KOPT-K1 (cell line): Measurements from ENCODE around the gene LPCAT3.

Experiments used
- H3K27ac ChIP-seq: fragments of 200-600 bp; sonication (generic); 2 replicates; pipeline ENCODE4 v1.5.1; 2016; ENCODE audit warnings: antibody characterized with exemption, mild to moderate bottlenecking, low read depth, low read length; ENCODE audit not compliant: poor library complexity, severe bottlenecking
- H3K36me3 ChIP-seq: fragments of 200-600 bp; sonication (generic); 2 replicates; pipeline ENCODE4 v1.5.1; 2017; ENCODE audit warnings: antibody characterized with exemption, mild to moderate bottlenecking, low read length, moderate library complexity; ENCODE audit not compliant: insufficient read depth
- H3K9me3 ChIP-seq: fragments of 200-600 bp; sonication (generic); 2 replicates; pipeline ENCODE4 v1.5.1; 2017; ENCODE audit warnings: antibody characterized with exemption, low read length, mild to moderate bottlenecking; ENCODE audit not compliant: insufficient read depth, poor library complexity, severe bottlenecking

LPCAT3 gene

DNA sequence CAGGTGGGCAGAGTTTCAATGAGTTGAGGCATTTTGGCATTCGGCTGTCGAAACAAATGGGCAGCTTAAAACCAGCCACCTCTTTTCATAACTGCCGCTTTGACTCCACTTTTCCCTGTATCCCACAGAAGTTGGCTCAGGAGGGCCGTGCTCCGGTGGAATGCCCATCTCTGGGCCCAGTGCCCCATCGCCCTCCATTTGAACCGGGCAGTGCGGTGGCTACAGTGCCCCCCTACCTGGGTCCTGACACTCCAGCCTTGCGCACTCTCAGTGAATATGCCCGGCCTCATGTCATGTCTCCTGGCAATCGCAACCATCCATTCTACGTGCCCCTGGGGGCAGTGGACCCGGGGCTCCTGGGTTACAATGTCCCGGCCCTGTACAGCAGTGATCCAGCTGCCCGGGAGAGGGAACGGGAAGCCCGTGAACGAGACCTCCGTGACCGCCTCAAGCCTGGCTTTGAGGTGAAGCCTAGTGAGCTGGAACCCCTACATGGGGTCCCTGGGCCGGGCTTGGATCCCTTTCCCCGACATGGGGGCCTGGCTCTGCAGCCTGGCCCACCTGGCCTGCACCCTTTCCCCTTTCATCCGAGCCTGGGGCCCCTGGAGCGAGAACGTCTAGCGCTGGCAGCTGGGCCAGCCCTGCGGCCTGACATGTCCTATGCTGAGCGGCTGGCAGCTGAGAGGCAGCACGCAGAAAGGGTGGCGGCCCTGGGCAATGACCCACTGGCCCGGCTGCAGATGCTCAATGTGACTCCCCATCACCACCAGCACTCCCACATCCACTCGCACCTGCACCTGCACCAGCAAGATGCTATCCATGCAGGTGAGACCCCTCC is 79.7 kb downstream of the LPCAT3 start:
- H3K27ac ChIP-seq, result peak overlapping the region; percentile 94
- peaks cover 43% of the 10 kb centered on the region for H3K36me3 ChIP-seq
- no peaks in the 10 kb centered on the region for H3K9me3 ChIP-seq

DNA sequence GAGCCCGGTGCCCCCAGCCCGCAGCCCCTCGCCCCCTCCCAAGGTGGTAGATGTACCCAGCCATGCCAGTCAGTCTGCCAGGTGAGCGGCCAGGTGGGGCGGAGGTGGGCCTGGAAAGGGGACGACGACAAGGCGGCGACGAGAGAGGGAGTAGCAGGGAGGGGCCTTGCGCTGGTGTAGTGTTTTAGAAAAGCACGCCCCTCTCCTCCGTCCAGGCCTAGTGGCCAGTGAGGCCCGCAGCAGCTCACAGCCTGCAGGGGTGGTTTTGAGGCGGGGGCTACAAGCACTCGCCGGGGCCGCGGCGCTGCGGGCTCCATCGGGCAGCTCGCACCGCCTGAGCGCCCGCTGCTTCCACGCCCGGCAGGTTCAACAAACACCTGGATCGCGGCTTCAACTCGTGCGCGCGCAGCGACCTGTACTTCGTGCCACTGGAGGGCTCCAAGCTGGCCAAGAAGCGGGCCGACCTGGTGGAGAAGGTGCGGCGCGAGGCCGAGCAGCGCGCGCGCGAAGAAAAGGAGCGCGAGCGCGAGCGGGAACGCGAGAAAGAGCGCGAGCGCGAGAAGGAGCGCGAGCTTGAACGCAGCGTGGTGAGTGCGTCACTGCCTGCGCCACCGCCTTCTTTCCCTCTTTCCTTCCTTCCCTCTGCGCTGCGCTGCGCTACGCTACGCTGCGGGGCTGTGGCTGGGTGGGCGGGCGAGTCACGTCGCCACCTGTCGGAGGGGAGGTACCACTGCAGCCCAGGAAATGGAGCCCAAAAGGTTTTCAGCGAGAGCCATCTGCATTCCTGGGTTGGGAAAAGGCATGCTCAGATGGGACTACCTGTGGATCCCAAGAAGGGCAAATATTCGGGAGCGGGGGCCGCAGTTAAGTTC is 80.6 kb downstream of the LPCAT3 start:
- Histone ChIP-seq H3K36me3 (peaks cover 45% of the 10 kb centered on the region), H3K27ac (peak overlapping the region; percentile 94)

GRCh38 chr12:6936636-6937480 is 81.4 kb downstream of the LPCAT3 start:
- no peaks in the 10 kb centered on the region for H3K9me3 ChIP-seq
- peak overlapping the region; percentile 94 for H3K27ac ChIP-seq
- H3K36me3 ChIP-seq, result peaks cover 45% of the 10 kb centered on the region

More for the DNA sequence above, 80.6 kb downstream of the LPCAT3 start:
- no peaks in the 10 kb centered on the region for H3K9me3 ChIP-seq

DNA sequence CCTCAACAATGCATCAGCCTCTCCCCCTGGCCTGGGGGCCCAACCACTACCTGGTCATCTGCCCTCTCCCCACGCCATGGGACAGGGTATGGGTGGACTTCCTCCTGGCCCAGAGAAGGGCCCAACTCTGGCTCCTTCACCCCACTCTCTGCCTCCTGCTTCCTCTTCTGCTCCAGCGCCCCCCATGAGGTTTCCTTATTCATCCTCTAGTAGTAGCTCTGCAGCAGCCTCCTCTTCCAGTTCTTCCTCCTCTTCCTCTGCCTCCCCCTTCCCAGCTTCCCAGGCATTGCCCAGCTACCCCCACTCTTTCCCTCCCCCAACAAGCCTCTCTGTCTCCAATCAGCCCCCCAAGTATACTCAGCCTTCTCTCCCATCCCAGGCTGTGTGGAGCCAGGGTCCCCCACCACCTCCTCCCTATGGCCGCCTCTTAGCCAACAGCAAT is 82.1 kb downstream of the LPCAT3 start:
- Histone ChIP-seq H3K27ac (peak overlapping the region; percentile 94), H3K9me3 (no peaks in the 10 kb centered on the region), H3K36me3 (peaks cover 38% of the 10 kb centered on the region)

GRCh38 chr12:6935371-6936193 is 82.7 kb downstream of the LPCAT3 start:
- Histone ChIP-seq H3K27ac (peak overlapping the region; percentile 94), H3K9me3 (no peaks in the 10 kb centered on the region), H3K36me3 (peaks cover 32% of the 10 kb centered on the region)

GRCh38 chr12:6934110-6934509 is 84.2 kb downstream of the LPCAT3 start:
- Histone ChIP-seq H3K27ac (no peak overlapping the region), H3K9me3 (no peaks in the 10 kb centered on the region), H3K36me3 (peaks cover 28% of the 10 kb centered on the region)

DNA sequence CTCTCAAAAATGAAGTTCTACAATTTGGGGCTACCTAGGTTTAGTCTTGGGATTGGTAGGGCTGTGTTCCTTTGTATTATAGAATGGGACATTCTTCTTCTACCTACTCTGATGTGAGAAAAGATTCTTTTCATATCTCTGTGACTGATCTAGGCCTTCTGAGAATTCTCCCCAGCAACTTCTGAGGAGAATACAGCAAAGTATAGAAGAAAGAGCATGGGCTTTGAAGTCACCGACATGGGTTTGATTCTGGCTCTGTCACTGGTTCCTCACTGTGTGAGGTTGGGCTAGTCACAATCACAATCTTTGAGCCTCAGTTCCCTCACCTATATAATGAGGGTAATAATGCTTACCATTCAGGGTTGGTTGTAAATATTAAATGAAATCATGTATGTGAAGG is 85.5 kb downstream of the LPCAT3 start:
- Histone ChIP-seq H3K36me3 (peaks cover 28% of the 10 kb centered on the region), H3K9me3 (no peaks in the 10 kb centered on the region), H3K27ac (peak overlapping the region; percentile 26)

- no peaks in the 10 kb centered on the region for H3K9me3 ChIP-seq
- H3K36me3 ChIP-seq, result peaks cover 13% of the 10 kb centered on the region
- H3K27ac ChIP-seq, result peak overlapping the region; percentile 49
Observed at GRCh38 chr12:6929466-6930452, 88.5 kb downstream of the LPCAT3 start.

DNA sequence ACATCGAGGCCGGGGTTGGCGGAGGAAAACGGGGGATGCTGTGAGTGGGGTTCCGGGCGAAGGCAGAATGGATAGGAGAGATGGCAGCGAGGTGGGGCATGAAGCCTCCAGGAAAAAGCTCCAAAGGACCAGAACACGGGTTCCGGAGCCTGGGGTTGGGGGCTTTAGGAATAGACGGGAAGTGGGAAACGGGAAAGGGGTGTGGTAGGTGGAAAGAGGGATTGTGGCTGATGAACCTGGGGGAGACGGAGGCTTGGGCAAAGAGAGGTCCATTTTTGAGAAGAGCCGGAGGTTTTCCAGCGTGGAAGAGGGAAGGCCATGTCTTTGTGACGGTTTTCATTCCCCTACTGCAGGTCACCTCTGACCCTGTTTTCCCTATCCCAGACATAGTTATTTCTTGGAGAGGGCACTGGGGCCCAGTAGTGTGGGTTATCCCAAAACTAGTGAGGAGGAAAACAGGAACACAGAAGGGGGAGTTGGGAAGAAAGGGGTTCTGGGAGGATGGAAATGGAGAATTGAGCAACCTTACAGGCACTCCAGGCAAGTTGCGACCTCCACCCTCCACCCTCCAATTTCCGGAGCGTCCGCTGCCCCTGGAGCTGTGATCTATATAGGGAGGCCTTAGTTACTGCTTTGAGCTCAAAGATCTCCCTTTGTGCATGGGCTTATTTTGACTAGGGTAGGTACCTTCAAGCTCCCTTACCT is 89.4 kb downstream of the LPCAT3 start:
- Histone ChIP-seq H3K27ac (peak overlapping the region; percentile 49), H3K9me3 (no peaks in the 10 kb centered on the region), H3K36me3 (peaks cover 6% of the 10 kb centered on the region)

DNA sequence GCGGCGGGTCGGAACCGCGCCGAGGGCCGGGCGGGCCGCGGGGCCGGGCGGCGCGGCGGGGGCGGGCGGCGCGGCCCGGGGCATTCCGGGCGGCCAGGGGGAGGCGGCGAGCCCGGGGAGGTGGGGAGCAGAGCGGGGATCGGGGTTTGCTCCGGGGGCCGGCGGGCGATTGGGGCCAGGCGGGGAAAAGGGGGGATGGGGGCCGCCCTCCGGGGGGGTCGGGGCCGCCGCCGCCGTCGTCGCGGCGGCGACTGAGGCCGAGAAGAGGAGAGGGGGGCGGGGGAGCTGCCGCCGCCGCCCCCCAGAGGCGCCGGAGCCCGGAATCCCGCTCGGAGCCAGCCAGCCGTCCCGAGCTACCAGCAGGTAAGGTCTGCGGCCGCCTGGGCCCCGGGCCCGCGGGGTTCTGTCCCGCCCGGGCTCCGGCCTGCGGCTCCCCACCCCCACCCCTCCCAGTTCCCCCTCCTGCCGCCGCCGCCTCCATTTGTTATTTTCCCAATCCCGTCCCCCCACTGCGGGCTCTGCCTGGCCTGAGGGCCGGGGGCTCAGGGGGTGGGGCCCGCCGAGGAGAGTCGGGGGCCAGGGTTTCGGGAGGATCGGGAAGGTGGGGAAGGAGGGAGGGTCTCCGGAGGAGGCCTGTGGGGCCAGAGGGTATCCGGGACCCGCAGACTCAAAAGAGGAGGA is 90.1 kb downstream of the LPCAT3 start:
- H3K27ac ChIP-seq, result peak overlapping the region; percentile 49
- H3K36me3 ChIP-seq, result peaks cover 8% of the 10 kb centered on the region; the same call in 1 of the 2 replicates
- H3K9me3 ChIP-seq, result no peaks in the 10 kb centered on the region

DNA sequence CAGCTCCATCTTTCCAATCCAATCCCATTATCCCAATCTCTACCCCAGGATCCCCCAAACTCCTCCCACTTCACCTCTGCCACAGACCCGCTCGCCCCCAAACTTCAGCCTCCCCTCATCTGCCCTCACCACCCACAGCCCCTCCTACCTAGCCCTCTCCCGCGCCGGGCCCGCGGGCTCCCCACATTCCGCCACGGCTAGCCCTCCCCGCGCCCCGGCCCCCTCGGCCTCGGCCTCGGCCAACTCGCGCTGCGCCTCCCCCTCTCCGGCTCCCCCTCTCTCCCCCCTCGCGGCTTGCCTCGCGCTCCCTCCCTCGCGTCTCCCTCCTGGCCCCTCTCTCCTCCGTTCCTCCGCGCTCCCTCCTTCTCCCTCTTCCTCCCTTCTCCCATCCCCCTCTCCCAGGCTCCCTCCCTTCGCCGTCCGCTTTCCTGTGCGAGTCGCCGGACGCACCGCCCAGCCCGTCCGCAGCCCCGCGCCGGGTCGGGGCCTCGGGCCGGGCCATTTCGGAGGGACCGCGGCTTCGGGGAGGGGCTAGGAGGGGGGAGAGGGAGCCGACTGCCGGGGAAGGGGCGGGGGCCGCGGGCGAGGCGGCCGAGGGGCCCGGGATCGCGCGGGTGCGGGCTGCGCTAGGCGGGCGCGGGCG is 90.8 kb downstream of the LPCAT3 start, which contains the start of gene ATN1:
Gene ATN1 (plus strand): TSS at position 581 of the 643 bp plus-strand sequence. CDS start 6,043 bp downstream, outside the sequence.
- H3K36me3 ChIP-seq, result peaks cover 15% of the 10 kb centered on the region
- H3K27ac ChIP-seq, result peak within 1 kb of the TSS; percentile 78
- H3K9me3 ChIP-seq, result no peaks in the 10 kb centered on the region
